CD14-positive monocyte (primary cell): ENCODE data around the gene OR52K2. TPM values are rescaled to one million over a fixed set of nuclear protein-coding genes. Genes with fewer than 3 reads are reported as not detected.
A peak's percentile ranks its signal among the peaks of the same experiment; 100 is the strongest.

Experiments
- DNase-seq, 3 donors: peaks; one replicate each; pipeline ENCODE4 v3.0.0-alpha.2; 2011 to 2022
- H2AFZ ChIP-seq: 2 replicates; pipeline ENCODE4 v1.6.0; 2012; ENCODE audit warnings: mild to moderate bottlenecking, low read depth, low read length, inconsistent platforms; ENCODE audit not compliant: insufficient read depth, poor library complexity, severe bottlenecking
- H3K27ac ChIP-seq, 2 donors: 1 replicate in 1 of 2; 2 replicates in 1 of 2; pipeline ENCODE4 v1.5.1; 2012 to 2013; ENCODE audit warnings: low read length in 2 of 2, control low read depth in 1 of 2, inconsistent platforms in 1 of 2, low read depth in 1 of 2, mild to moderate bottlenecking in 1 of 2
- H3K27me3 ChIP-seq, 2 donors: one replicate each; pipeline versions ENCODE4 v1.6.0 to v1.6.1; 2011 to 2013; ENCODE audit warnings: low read length in 2 of 2; ENCODE audit not compliant: control insufficient read depth in 2 of 2, insufficient read depth in 2 of 2
- H3K36me3 ChIP-seq, 2 donors: replicated peaks in 1 of 2; 1 replicate in 1 of 2; 2 replicates in 1 of 2; pipeline versions ENCODE4 v1.5.1 to v1.6.1; 2012 to 2013; ENCODE audit warnings: low read length in 2 of 2, control low read depth in 1 of 2, inconsistent platforms in 1 of 2, mild to moderate bottlenecking in 1 of 2; ENCODE audit not compliant: insufficient read depth in 2 of 2, control insufficient read depth in 1 of 2
- H3K4me1 ChIP-seq, 2 donors: 1 replicate in 1 of 2; 2 replicates in 1 of 2; pipeline versions ENCODE4 v1.5.1 to v1.6.1; 2012 to 2013; ENCODE audit warnings: low read length in 2 of 2, control low read depth in 1 of 2, inconsistent platforms in 1 of 2, mild to moderate bottlenecking in 1 of 2, moderate library complexity in 1 of 2; ENCODE audit not compliant: insufficient read depth in 2 of 2, control insufficient read depth in 1 of 2
- H3K4me2 ChIP-seq: replicated peaks from 2 replicates; pipeline ENCODE3; 2012; ENCODE audit warnings: low read length, moderate library complexity, mild to moderate bottlenecking; ENCODE audit not compliant: poor library complexity, severe bottlenecking; ENCODE audit errors: extremely low read depth
- H3K4me3 ChIP-seq, 3 experiments: fragments of 200-600 bp in 1 of 3; sonication (generic) in 1 of 3; replicated peaks in 1 of 3; 1 replicate in 2 of 3; 2 replicates in 1 of 3; pipeline ENCODE4 v1.5.1; 2011 to 2013; ENCODE audit warnings: low read length in 3 of 3, mild to moderate bottlenecking in 3 of 3, control low read depth in 2 of 3, low read depth in 2 of 3, inconsistent platforms in 1 of 3, moderate library complexity in 1 of 3
- H3K79me2 ChIP-seq: 2 replicates; pipeline ENCODE4 v1.6.0; 2012; ENCODE audit warnings: mild to moderate bottlenecking, control low read depth, inconsistent platforms, low read length, moderate library complexity; ENCODE audit not compliant: insufficient read depth
- H3K9ac ChIP-seq: 2 replicates; pipeline ENCODE4 v1.6.0; 2017; ENCODE audit warnings: low read length, mild to moderate bottlenecking; ENCODE audit not compliant: insufficient read depth, poor library complexity, severe bottlenecking
- H3K9me3 ChIP-seq, 2 donors: replicated peaks in 1 of 2; 1 replicate in 1 of 2; 2 replicates in 1 of 2; pipeline versions ENCODE4 v1.5.1 to v1.6.1; 2012 to 2013; ENCODE audit warnings: low read length in 2 of 2, control low read depth in 1 of 2; ENCODE audit not compliant: control insufficient read depth in 1 of 2, insufficient read depth in 1 of 2
- H4K20me1 ChIP-seq: 2 replicates; pipeline ENCODE4 v1.6.0; 2012; ENCODE audit warnings: mild to moderate bottlenecking, low read length, control low read depth, moderate library complexity; ENCODE audit not compliant: insufficient read depth
- H3K27ac Mint-ChIP-seq, 7 donors: one replicate each; pipeline ENCODE4 v1.8.0; 2020; ENCODE audit warnings: mild to moderate bottlenecking in 7 of 7, mixed read lengths in 7 of 7, moderate library complexity in 6 of 7, inconsistent platforms in 2 of 7
- H3K27me3 Mint-ChIP-seq, 3 donors: one replicate each; pipeline ENCODE4 v1.8.0; 2021 to 2022; ENCODE audit warnings: low read depth in 3 of 3, mild to moderate bottlenecking in 3 of 3, mixed read lengths in 3 of 3, moderate library complexity in 3 of 3, inconsistent platforms in 1 of 3
- H3K36me3 Mint-ChIP-seq, 2 donors: one replicate each; pipeline ENCODE4 v1.8.0; 2020; ENCODE audit warnings: mixed read lengths in 2 of 2, inconsistent platforms in 1 of 2, mild to moderate bottlenecking in 1 of 2
- H3K4me1 Mint-ChIP-seq: one replicate; pipeline ENCODE4 v1.8.0; 2020; ENCODE audit warnings: mild to moderate bottlenecking, mixed read lengths
- H3K4me3 Mint-ChIP-seq, 2 donors: one replicate each; pipeline ENCODE4 v1.8.0; 2020; ENCODE audit warnings: mild to moderate bottlenecking in 2 of 2, mixed read lengths in 2 of 2, moderate library complexity in 1 of 2
- H3K9me3 Mint-ChIP-seq, 7 donors: one replicate each; pipeline ENCODE4 v1.8.0; 2020 to 2022; ENCODE audit warnings: mixed read lengths in 7 of 7, mild to moderate bottlenecking in 6 of 7, moderate library complexity in 6 of 7, inconsistent platforms in 2 of 7
- CTCF ChIP-seq: fragments of 200-600 bp; IDR thresholded peaks from one replicate; pipeline ENCODE4 v1.8.0; 2022; ENCODE audit warnings: antibody characterized with exemption, mild to moderate bottlenecking
- WGBS: methylation state at CpG from one replicate; pipeline ENCODE4 v1.1.5; 2013; ENCODE audit warnings: missing lambda C conversion rate; ENCODE audit not compliant: insufficient coverage; 5-methylcytosine and 5-hydroxymethylcytosine counted together
- intact Hi-C, 2 donors: fragments of 100-400 bp; cut with micrococcal nuclease; formaldehyde crosslinking; loops; one replicate each; pipeline versions ENCODE4 v1.15.0 to v1.15.1; 2023
- polyA plus RNA-seq, 3 donors: library from polyadenylated mRNA; depleted of rRNA in 1 of 3; unstranded in 2 of 3; stranded (reverse) in 1 of 3; fragments of 300-500 nt in 2 of 3; fragments of >200 nt in 1 of 3; fragmentation: Illumina TruSeq in 2 of 3; gene quantifications; 1 replicate in 2 of 3; 2 replicates in 1 of 3; pipeline ENCODE4 v1.2.3, GENCODE V29; 2012 to 2021

The OR52K2 gene
- polyA plus RNA-seq, 3 donors = 0.16 to 1.5 (median 0.41) TPM

DNA sequence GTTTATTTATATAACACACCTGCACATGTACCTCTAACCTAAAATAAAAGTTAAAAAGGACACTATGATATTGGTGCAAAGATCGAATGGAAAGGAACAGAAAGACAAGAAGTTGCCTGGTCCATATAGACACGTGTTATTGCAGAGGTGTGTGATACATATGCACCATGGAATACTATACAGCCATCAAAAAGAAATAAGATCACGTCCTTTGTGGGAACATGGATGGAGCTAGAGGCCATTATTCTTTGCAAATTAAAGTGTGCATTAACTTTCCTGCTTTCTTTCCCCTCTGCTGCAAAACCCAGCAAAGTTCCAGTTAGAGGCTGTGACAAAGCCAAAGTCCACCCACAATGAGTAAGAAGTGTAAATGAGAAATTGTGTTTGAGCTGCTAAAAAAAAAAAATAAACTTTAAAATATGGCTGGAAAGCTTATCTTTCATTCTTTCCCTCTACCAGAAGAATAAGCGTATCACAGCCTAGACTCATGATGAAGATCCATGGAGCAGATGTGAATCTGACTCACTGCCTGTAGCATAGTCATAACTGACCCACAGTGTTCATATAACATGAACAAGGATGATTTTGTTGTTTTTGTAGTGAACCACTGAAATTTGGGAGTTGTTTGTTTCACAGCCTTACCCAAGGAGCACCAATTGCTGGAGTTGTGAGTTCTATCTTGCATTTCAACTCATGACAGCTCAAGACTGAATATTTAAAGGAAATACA lies 42.9 kb downstream of the OR52K2 start:
- intact Hi-C loops = loop anchor here (2.0 to 5.0 kb wide), 3 partner anchors 100 to 305 kb away; partner anchors contain the start of gene TRIM21 (in 1 of the 2)
- H3K36me3 ChIP-seq = no peaks in the 10 kb centered on the region
- H3K9me3 ChIP-seq = no peaks in the 10 kb centered on the region
- peaks cover 14 to 15% of the 10 kb centered on the region in 2 donors for H3K36me3 Mint-ChIP-seq
- H3K4me3 Mint-ChIP-seq = no peak overlapping the region
- WGBS = no CpG with 5 or more reads among the region's 4 CpGs
- no peaks in the 10 kb centered on the region for H4K20me1 ChIP-seq
- H3K9me3 Mint-ChIP-seq = peaks cover 2 to 15% (median 8%) of the 10 kb centered on the region in 7 donors
- H3K27ac ChIP-seq = peak overlapping the region in 1 of 2 donors; percentile 71
- H3K4me3 ChIP-seq = no peak overlapping the region
- peaks cover 7 to 11% of the 10 kb centered on the region in 2 donors for H3K4me1 ChIP-seq
- H3K4me2 ChIP-seq = no peak overlapping the region
- H3K9ac ChIP-seq = no peak overlapping the region
- H2AFZ ChIP-seq = no peak overlapping the region
- DNase-seq = peak in 1 of 3 donors; percentile 39
- peak overlapping the region in 1 of 7 donors; percentile 36 for H3K27ac Mint-ChIP-seq
- peaks cover 9 to 13% (median 13%) of the 10 kb centered on the region in 3 donors for H3K27me3 Mint-ChIP-seq
- no peaks in the 10 kb centered on the region for H3K79me2 ChIP-seq
- no peak for TF ChIP-seq CTCF
- peaks cover 3 to 4% of the 10 kb centered on the region in 2 donors for H3K27me3 ChIP-seq
- peaks cover 19% of the 10 kb centered on the region for H3K4me1 Mint-ChIP-seq

DNA sequence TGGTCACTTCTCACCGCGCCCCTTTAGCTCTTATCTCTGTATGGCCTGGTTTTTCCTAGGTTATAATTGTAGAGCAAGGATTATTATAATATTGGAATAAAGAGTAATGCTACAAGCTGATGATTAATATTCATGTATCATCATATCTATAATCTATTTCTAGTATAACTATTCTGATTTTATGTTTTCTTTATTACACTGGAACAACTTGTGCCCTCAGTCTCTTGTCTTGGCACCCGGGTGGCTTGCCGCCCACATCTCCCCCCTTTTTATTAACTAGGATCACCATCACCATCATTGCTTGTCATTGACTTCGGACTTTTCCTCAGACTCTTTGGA lies 44.4 kb downstream of the OR52K2 start:
- Mint-ChIP-seq H3K36me3 (peaks cover 14 to 15% of the 10 kb centered on the region in 2 donors), H3K27me3 (peaks cover 9 to 18% (median 12%) of the 10 kb centered on the region in 3 donors), H3K4me3 (no peak overlapping the region), H3K9me3 (peaks cover 2 to 15% (median 8%) of the 10 kb centered on the region in 7 donors), H3K4me1 (peaks cover 16% of the 10 kb centered on the region), H3K27ac (no peak overlapping the region)
- Histone ChIP-seq H3K27ac (no peak overlapping the region), H2AFZ (no peak overlapping the region), H3K27me3 (peaks cover 3 to 4% of the 10 kb centered on the region in 2 donors), H3K4me1 (peaks cover 7 to 11% of the 10 kb centered on the region in 2 donors), H3K9ac (no peak overlapping the region), H3K9me3 (no peaks in the 10 kb centered on the region), H3K79me2 (no peaks in the 10 kb centered on the region), H3K36me3 (no peaks in the 10 kb centered on the region), H3K4me3 (no peak overlapping the region), H3K4me2 (peak overlapping the region; percentile 65), H4K20me1 (no peaks in the 10 kb centered on the region)
- intact Hi-C loops = loop anchor here (2.0 to 5.0 kb wide), 3 partner anchors 101 to 306 kb away; partner anchors contain the start of gene TRIM21 (in 1 of the 2)
- peak; percentile 37 for TF ChIP-seq CTCF
- WGBS = 37% methylated on average over 3 of the region's 5 CpGs
- DNase-seq = no peak
